Neural cell (in vitro differentiated cells): ENCODE results near the gene TBC1D14. TPM values are rescaled to one million over a fixed set of nuclear protein-coding genes. Genes with fewer than 3 reads are reported as not detected.

Experiments
- H2AFZ ChIP-seq: fragments of 200-600, 300-800 bp; sonication (generic), shearing (Covaris generic); 2 replicates; pipeline ENCODE4 v1.6.0; 2014; ENCODE audit warnings: low read depth, mild to moderate bottlenecking, antibody characterized with exemption, low read length, moderate library complexity
- H3F3A ChIP-seq: fragments of 200-600 bp; shearing (Covaris generic); 2 replicates; pipeline ENCODE4 v1.6.1; 2016; ENCODE audit warnings: mild to moderate bottlenecking, moderate library complexity, mixed read lengths, antibody characterized with exemption, low read length; ENCODE audit not compliant: insufficient read depth, poor library complexity, severe bottlenecking
- H3K27ac ChIP-seq: fragments of 200-600, 300-800 bp; sonication (generic), shearing (Covaris generic); 2 replicates; pipeline ENCODE4 v1.5.1; 2014; ENCODE audit warnings: mild to moderate bottlenecking, low read length, moderate library complexity
- H3K27me3 ChIP-seq: fragments of 300-800, 200-600 bp; sonication (generic), shearing (Covaris generic); 2 replicates; pipeline ENCODE4 v1.6.0; 2014; ENCODE audit warnings: mild to moderate bottlenecking, low read depth, low read length, moderate library complexity; ENCODE audit not compliant: insufficient read depth
- H3K36me3 ChIP-seq: fragments of 300-800, 200-600 bp; sonication (generic), shearing (Covaris generic); 2 replicates; pipeline ENCODE4 v1.5.1; 2014; ENCODE audit warnings: mild to moderate bottlenecking, antibody characterized with exemption, low read length, moderate library complexity; ENCODE audit not compliant: insufficient read depth
- H3K4me2 ChIP-seq: fragments of 300-800, 200-600 bp; sonication (generic), shearing (Covaris generic); 2 replicates; pipeline ENCODE4 v1.6.0; 2014; ENCODE audit warnings: mild to moderate bottlenecking, low read length
- H3K4me3 ChIP-seq: fragments of 300-800, 200-600 bp; sonication (generic), shearing (Covaris generic); 2 replicates; pipeline ENCODE4 v1.5.1; 2014; ENCODE audit warnings: mild to moderate bottlenecking, low read length, moderate library complexity
- H3K79me2 ChIP-seq: fragments of 200-600 bp; shearing (Covaris generic); replicated peaks from 2 replicates; pipeline ENCODE4 v1.6.0; 2014; ENCODE audit warnings: mild to moderate bottlenecking, low read length, moderate library complexity; ENCODE audit not compliant: insufficient read depth
- H3K9ac ChIP-seq: fragments of 300-800, 200-600 bp; sonication (generic), shearing (Covaris generic); 2 replicates; pipeline ENCODE4 v1.6.1; 2016; ENCODE audit warnings: mild to moderate bottlenecking, low read length, mixed read lengths
- H3K9me2 ChIP-seq: fragments of 200-600 bp; shearing (Covaris generic); 2 replicates; pipeline ENCODE4 v1.6.1; 2016; ENCODE audit warnings: mild to moderate bottlenecking, low read length, mixed read lengths; ENCODE audit not compliant: insufficient read depth
- H3K9me3 ChIP-seq: fragments of 200-600, 300-800 bp; sonication (generic), shearing (Covaris generic); 2 replicates; pipeline ENCODE4 v1.6.1; 2016; ENCODE audit warnings: mild to moderate bottlenecking, mixed run types, low read length, moderate library complexity, mixed read lengths
- H4K20me1 ChIP-seq: fragments of 200-600 bp; shearing (Covaris generic); 2 replicates; pipeline ENCODE4 v1.6.1; 2016; ENCODE audit warnings: mild to moderate bottlenecking, mixed run types; ENCODE audit not compliant: insufficient read depth
- EP300 ChIP-seq: fragments of 450-650 bp; conservative IDR thresholded peaks from 2 replicates; pipeline ENCODE4 v1.6.1; 2014; ENCODE audit warnings: antibody characterized with exemption, mild to moderate bottlenecking, moderate library complexity; ENCODE audit not compliant: poor library complexity, severe bottlenecking
- EZH2 ChIP-seq: fragments of 200-600, 300-800 bp; shearing (Covaris generic), sonication (generic); IDR thresholded peaks from 2 replicates; pipeline ENCODE4 v1.6.1; 2014; ENCODE audit warnings: antibody characterized with exemption, low read length, borderline replicate concordance, mild to moderate bottlenecking; ENCODE audit not compliant: insufficient read depth, poor library complexity, severe bottlenecking
- MXI1 ChIP-seq: fragments of 450-650 bp; conservative IDR thresholded peaks from 2 replicates; pipeline ENCODE4 v1.6.1; 2014; ENCODE audit warnings: antibody characterized with exemption, mild to moderate bottlenecking; ENCODE audit not compliant: poor library complexity, severe bottlenecking
- POLR2AphosphoS5 ChIP-seq: IDR thresholded peaks from 2 replicates; pipeline ENCODE4 v1.6.1; 2012
- RAD21 ChIP-seq: fragments of 450-650 bp; conservative IDR thresholded peaks from 2 replicates; pipeline ENCODE4 v1.6.1; 2014; ENCODE audit warnings: antibody characterized with exemption, mild to moderate bottlenecking, moderate library complexity
- SMC3 ChIP-seq: fragments of 450-650 bp; conservative IDR thresholded peaks from 2 replicates; pipeline ENCODE4 v1.6.1; 2014; ENCODE audit warnings: antibody characterized with exemption, mild to moderate bottlenecking, moderate library complexity; ENCODE audit not compliant: poor library complexity
- TAF1 ChIP-seq: IDR thresholded peaks from 2 replicates; pipeline ENCODE4 v1.6.1; 2012; ENCODE audit warnings: low read depth
- polyA plus RNA-seq: library from polyadenylated mRNA; depleted of rRNA; stranded (reverse); fragments of >200 nt; gene quantifications from 2 replicates; pipeline ENCODE4 v1.2.3, GENCODE V29; 2014
- TF ChIP-seq, protein P1 (sequence below): IDR thresholded peaks from 2 replicates; pipeline ENCODE4 v1.6.1; 2012; ENCODE audit warnings: borderline replicate concordance
- TF ChIP-seq, protein P2 (sequence below): fragments of 450-650 bp; IDR thresholded peaks from 2 replicates; pipeline ENCODE4 v1.5.1; 2014; ENCODE audit warnings: antibody characterized with exemption, mild to moderate bottlenecking, moderate library complexity; ENCODE audit not compliant: poor library complexity, severe bottlenecking

TBC1D14 gene
- polyA plus RNA-seq, 1 donor from 2014 or later, result 125 TPM

DNA sequence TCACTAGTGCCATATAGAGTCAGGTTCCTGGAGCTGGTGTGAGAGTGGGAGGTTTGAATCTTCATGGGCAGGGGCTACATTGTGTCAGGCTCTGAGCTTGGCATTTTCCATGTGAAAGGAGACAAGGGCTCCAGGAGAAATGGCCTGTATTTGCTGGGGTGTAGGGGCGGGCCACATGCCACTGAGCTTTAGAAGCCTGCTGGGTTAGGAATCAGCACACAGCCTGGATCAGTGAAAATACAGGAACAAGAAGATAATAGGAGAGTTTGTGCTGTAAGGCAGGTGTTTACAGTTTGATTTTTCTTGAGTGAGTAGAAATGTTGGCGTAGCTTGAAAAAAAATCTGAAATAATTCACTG lies 35.4 kb downstream of the TBC1D14 start:
- H3K27ac ChIP-seq, result no peak overlapping the region
- H3F3A ChIP-seq, result no peaks in the 10 kb centered on the region
- no peak overlapping the region for H2AFZ ChIP-seq
- H3K36me3 ChIP-seq, result no peaks in the 10 kb centered on the region
- no peak overlapping the region for H3K4me3 ChIP-seq
- no peaks in the 10 kb centered on the region for H3K9me2 ChIP-seq
- no peaks in the 10 kb centered on the region for H3K79me2 ChIP-seq
- no peaks in the 10 kb centered on the region for H4K20me1 ChIP-seq
- TF ChIP-seq EP300 (no peak), MXI1 (no peak), RAD21 (no peak), POLR2AphosphoS5 (no peak), EZH2 (no peak), SMC3 (no peak), TAF1 (no peak)
- TF ChIP-seq, protein P1, sequence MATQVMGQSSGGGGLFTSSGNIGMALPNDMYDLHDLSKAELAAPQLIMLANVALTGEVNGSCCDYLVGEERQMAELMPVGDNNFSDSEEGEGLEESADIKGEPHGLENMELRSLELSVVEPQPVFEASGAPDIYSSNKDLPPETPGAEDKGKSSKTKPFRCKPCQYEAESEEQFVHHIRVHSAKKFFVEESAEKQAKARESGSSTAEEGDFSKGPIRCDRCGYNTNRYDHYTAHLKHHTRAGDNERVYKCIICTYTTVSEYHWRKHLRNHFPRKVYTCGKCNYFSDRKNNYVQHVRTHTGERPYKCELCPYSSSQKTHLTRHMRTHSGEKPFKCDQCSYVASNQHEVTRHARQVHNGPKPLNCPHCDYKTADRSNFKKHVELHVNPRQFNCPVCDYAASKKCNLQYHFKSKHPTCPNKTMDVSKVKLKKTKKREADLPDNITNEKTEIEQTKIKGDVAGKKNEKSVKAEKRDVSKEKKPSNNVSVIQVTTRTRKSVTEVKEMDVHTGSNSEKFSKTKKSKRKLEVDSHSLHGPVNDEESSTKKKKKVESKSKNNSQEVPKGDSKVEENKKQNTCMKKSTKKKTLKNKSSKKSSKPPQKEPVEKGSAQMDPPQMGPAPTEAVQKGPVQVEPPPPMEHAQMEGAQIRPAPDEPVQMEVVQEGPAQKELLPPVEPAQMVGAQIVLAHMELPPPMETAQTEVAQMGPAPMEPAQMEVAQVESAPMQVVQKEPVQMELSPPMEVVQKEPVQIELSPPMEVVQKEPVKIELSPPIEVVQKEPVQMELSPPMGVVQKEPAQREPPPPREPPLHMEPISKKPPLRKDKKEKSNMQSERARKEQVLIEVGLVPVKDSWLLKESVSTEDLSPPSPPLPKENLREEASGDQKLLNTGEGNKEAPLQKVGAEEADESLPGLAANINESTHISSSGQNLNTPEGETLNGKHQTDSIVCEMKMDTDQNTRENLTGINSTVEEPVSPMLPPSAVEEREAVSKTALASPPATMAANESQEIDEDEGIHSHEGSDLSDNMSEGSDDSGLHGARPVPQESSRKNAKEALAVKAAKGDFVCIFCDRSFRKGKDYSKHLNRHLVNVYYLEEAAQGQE, result no peak
- TF ChIP-seq, protein P2, sequence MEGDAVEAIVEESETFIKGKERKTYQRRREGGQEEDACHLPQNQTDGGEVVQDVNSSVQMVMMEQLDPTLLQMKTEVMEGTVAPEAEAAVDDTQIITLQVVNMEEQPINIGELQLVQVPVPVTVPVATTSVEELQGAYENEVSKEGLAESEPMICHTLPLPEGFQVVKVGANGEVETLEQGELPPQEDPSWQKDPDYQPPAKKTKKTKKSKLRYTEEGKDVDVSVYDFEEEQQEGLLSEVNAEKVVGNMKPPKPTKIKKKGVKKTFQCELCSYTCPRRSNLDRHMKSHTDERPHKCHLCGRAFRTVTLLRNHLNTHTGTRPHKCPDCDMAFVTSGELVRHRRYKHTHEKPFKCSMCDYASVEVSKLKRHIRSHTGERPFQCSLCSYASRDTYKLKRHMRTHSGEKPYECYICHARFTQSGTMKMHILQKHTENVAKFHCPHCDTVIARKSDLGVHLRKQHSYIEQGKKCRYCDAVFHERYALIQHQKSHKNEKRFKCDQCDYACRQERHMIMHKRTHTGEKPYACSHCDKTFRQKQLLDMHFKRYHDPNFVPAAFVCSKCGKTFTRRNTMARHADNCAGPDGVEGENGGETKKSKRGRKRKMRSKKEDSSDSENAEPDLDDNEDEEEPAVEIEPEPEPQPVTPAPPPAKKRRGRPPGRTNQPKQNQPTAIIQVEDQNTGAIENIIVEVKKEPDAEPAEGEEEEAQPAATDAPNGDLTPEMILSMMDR, result no peak
- no peaks in the 10 kb centered on the region for H3K27me3 ChIP-seq
- no peak overlapping the region for H3K4me2 ChIP-seq
- no peak overlapping the region for H3K9ac ChIP-seq
- H3K9me3 ChIP-seq, result no peaks in the 10 kb centered on the region

DNA sequence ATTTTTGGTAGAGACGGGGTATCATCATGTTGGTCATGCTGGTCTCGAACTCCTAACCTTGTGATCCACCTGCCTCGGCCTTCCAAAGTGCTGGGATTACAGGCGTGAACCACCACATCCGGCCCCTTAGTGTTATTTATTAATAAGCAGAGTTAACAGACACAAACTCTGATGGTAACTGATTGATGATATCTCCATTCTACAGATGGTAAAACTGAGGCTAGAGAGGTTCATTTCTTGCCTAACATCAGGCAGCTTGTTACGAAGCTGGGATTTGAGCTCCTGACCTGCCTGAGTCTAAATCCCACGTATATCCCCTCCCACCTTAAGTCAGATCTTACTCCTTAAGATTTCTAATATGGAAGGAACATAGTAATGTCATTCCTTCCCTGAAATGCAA lies 36.9 kb downstream of the TBC1D14 start:
- Histone ChIP-seq H3K4me2 (no peak overlapping the region), H3K9ac (no peak overlapping the region), H3K79me2 (no peaks in the 10 kb centered on the region), H3F3A (no peaks in the 10 kb centered on the region), H2AFZ (no peak overlapping the region), H3K36me3 (no peaks in the 10 kb centered on the region), H3K27ac (no peak overlapping the region), H4K20me1 (no peaks in the 10 kb centered on the region), H3K9me3 (no peaks in the 10 kb centered on the region), H3K27me3 (no peaks in the 10 kb centered on the region), H3K9me2 (no peaks in the 10 kb centered on the region), H3K4me3 (no peak overlapping the region)
- TF ChIP-seq, protein P1, result no peak
- TF ChIP-seq, protein P2, result no peak
- TF ChIP-seq SMC3 (no peak), TAF1 (no peak), MXI1 (no peak), RAD21 (no peak), EZH2 (no peak), EP300 (no peak), POLR2AphosphoS5 (no peak)
